CD14-positive monocyte (primary cell): ENCODE results near the gene MLIP. TPM values are rescaled to one million over a fixed set of nuclear protein-coding genes. Genes with fewer than 3 reads are reported as not detected.

ENCODE experiments used
- DNase-seq, 3 donors: peaks; one replicate each; pipeline ENCODE4 v3.0.0-alpha.2; 2011 to 2022
- H2AFZ ChIP-seq: 2 replicates; pipeline ENCODE4 v1.6.0; 2012; ENCODE audit warnings: mild to moderate bottlenecking, low read depth, low read length, inconsistent platforms; ENCODE audit not compliant: insufficient read depth, poor library complexity, severe bottlenecking
- H3K27ac ChIP-seq, 2 donors: 1 replicate in 1 of 2; 2 replicates in 1 of 2; pipeline ENCODE4 v1.5.1; 2012 to 2013; ENCODE audit warnings: low read length in 2 of 2, control low read depth in 1 of 2, inconsistent platforms in 1 of 2, low read depth in 1 of 2, mild to moderate bottlenecking in 1 of 2
- H3K27me3 ChIP-seq, 2 donors: one replicate each; pipeline versions ENCODE4 v1.6.0 to v1.6.1; 2011 to 2013; ENCODE audit warnings: low read length in 2 of 2; ENCODE audit not compliant: control insufficient read depth in 2 of 2, insufficient read depth in 2 of 2
- H3K36me3 ChIP-seq, 2 donors: replicated peaks in 1 of 2; 1 replicate in 1 of 2; 2 replicates in 1 of 2; pipeline versions ENCODE4 v1.5.1 to v1.6.1; 2012 to 2013; ENCODE audit warnings: low read length in 2 of 2, control low read depth in 1 of 2, inconsistent platforms in 1 of 2, mild to moderate bottlenecking in 1 of 2; ENCODE audit not compliant: insufficient read depth in 2 of 2, control insufficient read depth in 1 of 2
- H3K4me1 ChIP-seq, 2 donors: 1 replicate in 1 of 2; 2 replicates in 1 of 2; pipeline versions ENCODE4 v1.5.1 to v1.6.1; 2012 to 2013; ENCODE audit warnings: low read length in 2 of 2, control low read depth in 1 of 2, inconsistent platforms in 1 of 2, mild to moderate bottlenecking in 1 of 2, moderate library complexity in 1 of 2; ENCODE audit not compliant: insufficient read depth in 2 of 2, control insufficient read depth in 1 of 2
- H3K4me2 ChIP-seq: replicated peaks from 2 replicates; pipeline ENCODE3; 2012; ENCODE audit warnings: low read length, moderate library complexity, mild to moderate bottlenecking; ENCODE audit not compliant: poor library complexity, severe bottlenecking; ENCODE audit errors: extremely low read depth
- H3K4me3 ChIP-seq, 3 experiments: fragments of 200-600 bp in 1 of 3; sonication (generic) in 1 of 3; replicated peaks in 1 of 3; 1 replicate in 2 of 3; 2 replicates in 1 of 3; pipeline ENCODE4 v1.5.1; 2011 to 2013; ENCODE audit warnings: low read length in 3 of 3, mild to moderate bottlenecking in 3 of 3, control low read depth in 2 of 3, low read depth in 2 of 3, inconsistent platforms in 1 of 3, moderate library complexity in 1 of 3
- H3K79me2 ChIP-seq: 2 replicates; pipeline ENCODE4 v1.6.0; 2012; ENCODE audit warnings: mild to moderate bottlenecking, control low read depth, inconsistent platforms, low read length, moderate library complexity; ENCODE audit not compliant: insufficient read depth
- H3K9ac ChIP-seq: 2 replicates; pipeline ENCODE4 v1.6.0; 2017; ENCODE audit warnings: low read length, mild to moderate bottlenecking; ENCODE audit not compliant: insufficient read depth, poor library complexity, severe bottlenecking
- H3K9me3 ChIP-seq, 2 donors: replicated peaks in 1 of 2; 1 replicate in 1 of 2; 2 replicates in 1 of 2; pipeline versions ENCODE4 v1.5.1 to v1.6.1; 2012 to 2013; ENCODE audit warnings: low read length in 2 of 2, control low read depth in 1 of 2; ENCODE audit not compliant: control insufficient read depth in 1 of 2, insufficient read depth in 1 of 2
- H4K20me1 ChIP-seq: 2 replicates; pipeline ENCODE4 v1.6.0; 2012; ENCODE audit warnings: mild to moderate bottlenecking, low read length, control low read depth, moderate library complexity; ENCODE audit not compliant: insufficient read depth
- H3K27ac Mint-ChIP-seq, 7 donors: one replicate each; pipeline ENCODE4 v1.8.0; 2020; ENCODE audit warnings: mild to moderate bottlenecking in 7 of 7, mixed read lengths in 7 of 7, moderate library complexity in 6 of 7, inconsistent platforms in 2 of 7
- H3K27me3 Mint-ChIP-seq, 3 donors: one replicate each; pipeline ENCODE4 v1.8.0; 2021 to 2022; ENCODE audit warnings: low read depth in 3 of 3, mild to moderate bottlenecking in 3 of 3, mixed read lengths in 3 of 3, moderate library complexity in 3 of 3, inconsistent platforms in 1 of 3
- H3K36me3 Mint-ChIP-seq, 2 donors: one replicate each; pipeline ENCODE4 v1.8.0; 2020; ENCODE audit warnings: mixed read lengths in 2 of 2, inconsistent platforms in 1 of 2, mild to moderate bottlenecking in 1 of 2
- H3K4me1 Mint-ChIP-seq: one replicate; pipeline ENCODE4 v1.8.0; 2020; ENCODE audit warnings: mild to moderate bottlenecking, mixed read lengths
- H3K4me3 Mint-ChIP-seq, 2 donors: one replicate each; pipeline ENCODE4 v1.8.0; 2020; ENCODE audit warnings: mild to moderate bottlenecking in 2 of 2, mixed read lengths in 2 of 2, moderate library complexity in 1 of 2
- H3K9me3 Mint-ChIP-seq, 7 donors: one replicate each; pipeline ENCODE4 v1.8.0; 2020 to 2022; ENCODE audit warnings: mixed read lengths in 7 of 7, mild to moderate bottlenecking in 6 of 7, moderate library complexity in 6 of 7, inconsistent platforms in 2 of 7
- CTCF ChIP-seq: fragments of 200-600 bp; IDR thresholded peaks from one replicate; pipeline ENCODE4 v1.8.0; 2022; ENCODE audit warnings: antibody characterized with exemption, mild to moderate bottlenecking
- WGBS: methylation state at CpG from one replicate; pipeline ENCODE4 v1.1.5; 2013; ENCODE audit warnings: missing lambda C conversion rate; ENCODE audit not compliant: insufficient coverage; 5-methylcytosine and 5-hydroxymethylcytosine counted together
- intact Hi-C, 2 donors: fragments of 100-400 bp; cut with micrococcal nuclease; formaldehyde crosslinking; loops; one replicate each; pipeline versions ENCODE4 v1.15.0 to v1.15.1; 2023
- polyA plus RNA-seq, 3 donors: library from polyadenylated mRNA; depleted of rRNA in 1 of 3; unstranded in 2 of 3; stranded (reverse) in 1 of 3; fragments of 300-500 nt in 2 of 3; fragments of >200 nt in 1 of 3; fragmentation: Illumina TruSeq in 2 of 3; gene quantifications; 1 replicate in 2 of 3; 2 replicates in 1 of 3; pipeline ENCODE4 v1.2.3, GENCODE V29; 2012 to 2021

The MLIP gene
- polyA plus RNA-seq, 3 donors, result not detected

GRCh38 chr6:54245265-54245664 is 134.0 kb downstream of the MLIP start:
- H3K4me3 ChIP-seq, result no peak overlapping the region
- no peak overlapping the region for H2AFZ ChIP-seq
- H4K20me1 ChIP-seq, result no peaks in the 10 kb centered on the region
- H3K79me2 ChIP-seq, result no peaks in the 10 kb centered on the region
- H3K4me1 ChIP-seq, result no peaks in the 10 kb centered on the region
- Mint-ChIP-seq H3K9me3 (no peaks in the 10 kb centered on the region), H3K27ac (no peak overlapping the region), H3K27me3 (peaks cover 0 to 4% (median 0%) of the 10 kb centered on the region in 3 donors), H3K36me3 (no peaks in the 10 kb centered on the region), H3K4me1 (no peaks in the 10 kb centered on the region), H3K4me3 (no peak overlapping the region)
- no peak overlapping the region for H3K9ac ChIP-seq
- no peak overlapping the region for H3K4me2 ChIP-seq
- DNase-seq, result no peak
- intact Hi-C loops, result no loop called here
- no peaks in the 10 kb centered on the region for H3K36me3 ChIP-seq
- WGBS, result no CpG with 5 or more reads among the region's 2 CpGs
- no peaks in the 10 kb centered on the region for H3K27me3 ChIP-seq
- TF ChIP-seq CTCF, result no peak
- no peak overlapping the region for H3K27ac ChIP-seq
- H3K9me3 ChIP-seq, result no peaks in the 10 kb centered on the region

- H3K4me1 Mint-ChIP-seq, result no peaks in the 10 kb centered on the region
- Histone ChIP-seq H4K20me1 (no peaks in the 10 kb centered on the region), H3K4me1 (no peaks in the 10 kb centered on the region), H2AFZ (no peak overlapping the region), H3K27me3 (no peaks in the 10 kb centered on the region), H3K27ac (no peak overlapping the region), H3K4me3 (no peak overlapping the region), H3K9ac (no peak overlapping the region), H3K9me3 (no peaks in the 10 kb centered on the region), H3K36me3 (no peaks in the 10 kb centered on the region), H3K79me2 (no peaks in the 10 kb centered on the region), H3K4me2 (no peak overlapping the region)
- no peaks in the 10 kb centered on the region for H3K9me3 Mint-ChIP-seq
- DNase-seq, result no peak
- intact Hi-C loops, result no loop called here
- peaks cover 0 to 3% (median 0%) of the 10 kb centered on the region in 3 donors for H3K27me3 Mint-ChIP-seq
- H3K4me3 Mint-ChIP-seq, result no peak overlapping the region
- no peak for TF ChIP-seq CTCF
- no peaks in the 10 kb centered on the region for H3K36me3 Mint-ChIP-seq
- H3K27ac Mint-ChIP-seq, result no peak overlapping the region
These were observed 137.1 kb downstream of the MLIP start for GRCh38 chr6:54248319-54248718.
